Spleen (tissue), 7 donors: Measurements from ENCODE around the gene TRIM72.

Experiments
- POLR2A ChIP-seq, 3 donors: fragments of 450-650 bp; IDR thresholded peaks; one replicate each; pipeline ENCODE4 v1.5.1; 2017; ENCODE audit warnings: antibody characterized with exemption in 3 of 3, mild to moderate bottlenecking in 1 of 3
- POLR2AphosphoS5 ChIP-seq, 3 donors: sonication (generic); formaldehyde crosslinking; IDR thresholded peaks; one replicate each; pipeline ENCODE4 v1.5.1; 2017; ENCODE audit warnings: antibody characterized with exemption in 3 of 3
- TF ChIP-seq, protein P1 (sequence below), 11 experiments: fragments of 200-600 bp in 7 of 11; fragments of 450-650 bp in 4 of 11; sonication (generic) in 4 of 11; IDR thresholded peaks in 8 of 11; conservative IDR thresholded peaks in 3 of 11; 1 replicate in 7 of 11; 2 replicates in 4 of 11; pipeline versions ENCODE4 v1.4.0 to v1.8.0; 2016 to 2021; ENCODE audit warnings: antibody characterized with exemption in 11 of 11, inconsistent platforms in 4 of 11, mild to moderate bottlenecking in 1 of 11
- donor health status: DM: no; HTN: no; CAD: no; lungs with moderate emphysema.
- donor health status: DM: no; HTN: no; CAD: no.
- donor health status: DM: no; HTN: no; CAD: no.

DNA sequence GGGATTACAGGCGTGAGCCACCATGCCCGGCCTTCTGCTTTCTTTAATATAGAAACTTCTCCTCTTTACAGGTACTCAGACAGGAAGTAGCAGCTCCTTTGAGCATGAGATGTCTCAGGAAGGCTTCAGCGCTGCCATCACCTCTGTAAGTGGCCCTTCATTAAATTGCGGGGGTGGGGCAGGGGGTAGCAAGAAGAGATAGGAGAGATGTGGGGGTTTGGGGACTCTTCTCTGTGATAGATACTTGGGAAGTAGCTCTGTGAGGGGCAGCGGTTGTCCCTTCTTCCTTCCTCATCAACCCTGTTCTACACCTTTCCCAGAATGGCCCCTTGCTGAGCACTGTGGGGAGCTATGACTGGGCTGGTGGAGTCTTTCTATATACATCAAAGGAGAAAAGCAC, 62.7 kb downstream of the TRIM72 start:
- TF ChIP-seq, protein P1, sequence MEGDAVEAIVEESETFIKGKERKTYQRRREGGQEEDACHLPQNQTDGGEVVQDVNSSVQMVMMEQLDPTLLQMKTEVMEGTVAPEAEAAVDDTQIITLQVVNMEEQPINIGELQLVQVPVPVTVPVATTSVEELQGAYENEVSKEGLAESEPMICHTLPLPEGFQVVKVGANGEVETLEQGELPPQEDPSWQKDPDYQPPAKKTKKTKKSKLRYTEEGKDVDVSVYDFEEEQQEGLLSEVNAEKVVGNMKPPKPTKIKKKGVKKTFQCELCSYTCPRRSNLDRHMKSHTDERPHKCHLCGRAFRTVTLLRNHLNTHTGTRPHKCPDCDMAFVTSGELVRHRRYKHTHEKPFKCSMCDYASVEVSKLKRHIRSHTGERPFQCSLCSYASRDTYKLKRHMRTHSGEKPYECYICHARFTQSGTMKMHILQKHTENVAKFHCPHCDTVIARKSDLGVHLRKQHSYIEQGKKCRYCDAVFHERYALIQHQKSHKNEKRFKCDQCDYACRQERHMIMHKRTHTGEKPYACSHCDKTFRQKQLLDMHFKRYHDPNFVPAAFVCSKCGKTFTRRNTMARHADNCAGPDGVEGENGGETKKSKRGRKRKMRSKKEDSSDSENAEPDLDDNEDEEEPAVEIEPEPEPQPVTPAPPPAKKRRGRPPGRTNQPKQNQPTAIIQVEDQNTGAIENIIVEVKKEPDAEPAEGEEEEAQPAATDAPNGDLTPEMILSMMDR (IDR thresholded peaks at IDR 0.05 in 8 of 11, conservative IDR thresholded peaks at IDR 0.05 in 3 of 11), result no peak
- TF ChIP-seq POLR2AphosphoS5 (IDR thresholded peaks at IDR 0.05) (no peak), POLR2A (IDR thresholded peaks at IDR 0.05) (no peak)
